Right atrium auricular region (tissue), 2 donors: ENCODE data around the gene LRRC4B. TPM values are rescaled to one million over a fixed set of nuclear protein-coding genes. Genes with fewer than 3 reads are reported as not detected.

Experiments used
- DNase-seq: peaks from one replicate; pipeline ENCODE4 v3.0.0-alpha.2; 2019; ENCODE audit warnings: low spot score
- H3K27ac ChIP-seq, 2 donors: fragments of 200-600 bp; sonication (generic); 1 replicate in 1 of 2; 2 replicates in 1 of 2; pipeline ENCODE4 v1.5.1; 2016 to 2019
- H3K27me3 ChIP-seq, 2 donors: fragments of 200-600 bp; sonication (generic); one replicate each; pipeline versions ENCODE4 v1.5.1 to v1.6.0; 2017 to 2019
- H3K36me3 ChIP-seq: fragments of 200-600 bp; sonication (generic); one replicate; pipeline ENCODE4 v1.5.1; 2016
- H3K4me1 ChIP-seq, 2 donors: fragments of 200-600 bp; sonication (generic); one replicate each; pipeline versions ENCODE4 v1.5.1 to v1.6.0; 2017 to 2019
- H3K4me3 ChIP-seq, 2 donors: fragments of 200-600 bp; sonication (generic); 1 replicate in 1 of 2; 2 replicates in 1 of 2; pipeline ENCODE4 v1.5.1; 2017 to 2019; ENCODE audit warnings: mild to moderate bottlenecking in 1 of 2, moderate library complexity in 1 of 2
- H3K9me3 ChIP-seq, 2 donors: fragments of 200-600 bp; sonication (generic); one replicate each; pipeline ENCODE4 v1.5.1; 2019
- CTCF ChIP-seq, 2 donors: fragments of 200-600 bp; sonication (generic); IDR thresholded peaks; one replicate each; pipeline ENCODE4 v1.5.1; 2019; ENCODE audit warnings: antibody characterized with exemption in 2 of 2
- total RNA-seq, 2 donors: library from RNA; depleted of rRNA; stranded (reverse); fragments of >200 nt; gene quantifications; one replicate each; pipeline ENCODE4 v1.1.0, GENCODE V29; 2016

The LRRC4B gene
- total RNA-seq, 2 donors from 2014 or later: 1.6 to 2.0 TPM

DNA sequence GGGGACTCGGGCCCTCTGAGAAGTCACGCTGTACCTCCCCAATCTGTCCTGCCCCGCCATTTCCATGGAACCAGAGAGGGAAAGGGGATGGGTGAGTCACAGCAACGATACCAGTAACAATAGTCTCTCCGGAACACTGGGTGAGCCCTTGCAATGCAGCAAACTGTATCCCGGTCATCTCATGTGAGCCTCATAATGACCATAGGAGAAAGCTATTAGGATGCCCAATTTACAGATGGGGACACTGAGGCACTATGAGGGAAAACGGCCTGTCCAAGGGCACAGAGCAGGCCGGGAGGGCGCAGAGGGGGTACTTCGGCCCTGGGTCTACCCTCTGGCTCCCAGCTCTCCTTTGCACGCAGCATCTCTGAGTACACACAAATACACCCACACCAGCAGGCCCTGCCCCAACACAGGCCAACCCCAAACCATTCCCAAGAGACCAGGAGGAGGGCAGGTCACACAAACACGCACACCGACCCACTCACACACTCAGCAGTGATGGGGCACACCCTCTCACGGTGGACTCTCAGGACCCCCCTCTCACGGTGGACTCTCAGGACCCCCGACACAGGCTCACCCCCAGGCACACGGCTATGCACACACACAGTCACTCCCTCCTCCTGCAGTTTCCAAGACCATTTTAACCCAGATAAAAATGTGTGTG lies 18.2 kb downstream of the LRRC4B start:
- H3K36me3 ChIP-seq: no peaks in the 10 kb centered on the region
- H3K9me3 ChIP-seq: no peaks in the 10 kb centered on the region
- no peak overlapping the region for H3K4me3 ChIP-seq
- peaks cover 0 to 4% of the 10 kb centered on the region in 2 donors for H3K27me3 ChIP-seq
- no peak overlapping the region for H3K27ac ChIP-seq
- no peak for TF ChIP-seq CTCF (IDR thresholded peaks at IDR 0.05)
- DNase-seq: no peak
- H3K4me1 ChIP-seq: peaks cover 0 to 9% of the 10 kb centered on the region in 2 donors

- DNase-seq: no peak
- Histone ChIP-seq H3K36me3 (no peaks in the 10 kb centered on the region), H3K9me3 (no peaks in the 10 kb centered on the region), H3K27me3 (peaks cover 0 to 4% of the 10 kb centered on the region in 2 donors), H3K4me1 (peaks cover 0 to 9% of the 10 kb centered on the region in 2 donors), H3K4me3 (no peak overlapping the region), H3K27ac (no peak overlapping the region)
- no peak for TF ChIP-seq CTCF (IDR thresholded peaks at IDR 0.05)
Observed at GRCh38 chr19:50549059-50549926, 18.9 kb downstream of the LRRC4B start.

DNA sequence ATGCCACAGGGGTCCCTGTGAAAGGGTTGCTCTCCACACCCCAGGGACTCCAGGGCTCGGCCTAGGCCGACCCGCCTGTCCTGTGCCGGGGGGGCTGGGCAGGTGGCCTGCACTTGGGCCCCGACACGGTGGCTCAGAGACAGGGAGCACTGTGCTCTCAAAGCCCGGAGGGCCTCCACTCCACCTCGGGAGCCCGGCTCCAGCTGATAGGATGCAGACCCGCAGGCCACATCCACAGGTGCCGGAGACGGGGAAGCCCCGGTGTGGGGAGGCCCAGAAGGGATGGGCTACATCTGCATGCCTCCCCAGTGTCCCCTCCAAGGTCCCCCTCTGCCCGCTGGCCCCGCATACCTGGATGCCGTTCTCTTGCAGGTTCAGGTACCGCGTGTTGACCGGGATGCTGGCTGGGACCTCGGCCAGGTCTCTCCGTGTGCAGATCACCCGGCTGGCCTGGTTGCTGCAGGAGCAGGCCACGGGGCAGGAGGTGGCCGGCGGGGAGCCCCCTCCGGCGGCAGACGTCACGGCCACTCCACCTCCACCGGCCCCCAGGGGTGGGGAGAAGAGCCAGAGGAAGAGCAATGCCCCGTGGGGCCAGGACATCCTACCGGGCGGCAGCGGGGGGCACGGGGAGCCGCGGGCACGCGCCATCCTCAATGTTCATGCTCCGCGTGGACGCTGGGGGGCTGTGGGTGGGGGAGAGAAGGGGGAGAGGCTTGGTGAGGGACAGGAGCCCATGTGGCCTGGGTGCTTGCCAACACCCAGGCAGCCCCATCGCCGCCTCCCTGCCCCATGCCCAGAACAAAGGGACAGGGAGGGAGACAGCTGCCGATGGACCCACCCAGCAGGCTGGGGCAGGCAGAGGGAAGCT lies 19.8 kb downstream of the LRRC4B start:
- no peak overlapping the region for H3K27ac ChIP-seq
- peaks cover 0 to 4% of the 10 kb centered on the region in 2 donors for H3K27me3 ChIP-seq
- DNase-seq: no peak
- H3K4me3 ChIP-seq: no peak overlapping the region
- no peaks in the 10 kb centered on the region for H3K36me3 ChIP-seq
- no peaks in the 10 kb centered on the region for H3K9me3 ChIP-seq
- peaks cover 0 to 9% of the 10 kb centered on the region in 2 donors for H3K4me1 ChIP-seq
- TF ChIP-seq CTCF (IDR thresholded peaks at IDR 0.05): no peak

- no peak for DNase-seq
- no peak overlapping the region for H3K4me3 ChIP-seq
- H3K27me3 ChIP-seq: peaks cover 0 to 4% of the 10 kb centered on the region in 2 donors
- TF ChIP-seq CTCF (IDR thresholded peaks at IDR 0.05): peak in 1 of 2 donors; percentile 39
- no peaks in the 10 kb centered on the region for H3K9me3 ChIP-seq
- peaks cover 0 to 9% of the 10 kb centered on the region in 2 donors for H3K4me1 ChIP-seq
- no peaks in the 10 kb centered on the region for H3K36me3 ChIP-seq
- H3K27ac ChIP-seq: no peak overlapping the region
Observed at GRCh38 chr19:50547385-50548190, 20.6 kb downstream of the LRRC4B start.
